Measurements from ENCODE around the gene FOXL3. TPM values are rescaled to one million over a fixed set of nuclear protein-coding genes. Genes with fewer than 3 reads are reported as not detected.
"Not testable (repeated sequence)": the region's sequence is repeated elsewhere in the genome, so short reads cannot be mapped to it uniquely, and the experiment has no call there.

Gene FOXL3
- total RNA-seq, 2 experiments from 2014 or later = not detected

DNA sequence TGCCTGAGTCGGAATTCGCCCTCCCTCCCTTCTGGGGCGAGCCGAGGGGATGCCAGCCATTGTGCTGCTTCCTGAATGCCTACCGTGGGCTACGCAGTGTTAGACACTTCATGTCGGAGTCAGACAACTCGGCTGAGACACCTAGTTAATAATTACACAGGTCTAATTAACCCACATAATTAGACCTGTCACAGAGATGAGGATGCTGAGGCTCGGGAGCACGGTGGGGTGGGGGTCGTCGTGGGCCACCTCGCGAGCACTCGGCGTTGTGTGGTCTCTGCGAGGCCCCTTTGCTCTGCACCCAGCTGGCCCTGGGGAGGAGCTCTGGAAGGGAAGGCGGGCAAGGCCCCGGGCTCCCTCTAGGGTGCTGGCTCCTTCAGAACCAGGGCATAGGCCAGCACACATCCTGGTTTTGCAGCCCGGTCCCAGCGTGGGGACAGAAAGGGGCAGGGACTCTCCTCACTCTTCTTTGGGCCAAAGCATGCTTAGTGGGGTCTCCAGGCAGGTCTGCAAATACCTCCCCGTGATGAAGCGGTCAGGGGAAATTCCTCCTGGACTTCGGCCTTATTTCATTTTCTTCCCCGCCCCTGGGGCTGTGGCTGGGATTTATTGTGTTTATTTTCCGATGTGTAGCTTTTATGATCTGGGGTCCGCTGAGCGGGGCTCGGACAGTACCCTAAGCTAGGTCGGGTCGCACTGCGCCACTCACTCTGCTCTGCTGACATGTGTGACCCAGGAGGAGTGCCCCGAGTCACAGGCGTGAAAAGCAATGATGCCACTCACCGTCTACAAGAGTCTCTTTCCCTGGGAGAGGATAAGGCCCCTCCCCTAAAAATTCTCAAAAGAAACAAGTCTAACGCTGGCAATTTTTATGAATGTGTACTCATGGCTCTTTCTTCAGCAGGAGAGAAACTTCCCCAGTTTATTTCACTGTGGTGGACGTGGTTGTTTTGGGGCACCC is 4.9 kb upstream of the FOXL3 start:
- CTCF ChIA-PET = no interaction called here
- POLR2A ChIA-PET = no interaction called here

GRCh38 chr7:285731-286130 is 4.2 kb upstream of the FOXL3 start:
- CTCF ChIA-PET = interaction anchor here (0.6 kb wide), 1 partner anchor 554 kb away, joined by 4 read pairs; no protein-coding TSS in a partner anchor

GRCh38 chr7:286266-286665 is 3.7 kb upstream of the FOXL3 start:
- ChIA-PET POLR2A (no interaction called here), CTCF (interaction anchor here (0.6 kb wide), 1 partner anchor 554 kb away, joined by 4 read pairs; no protein-coding TSS in a partner anchor)

More at GRCh38 chr7:285731-286130, 4.2 kb upstream of the FOXL3 start:
- POLR2A ChIA-PET = no interaction called here

DNA sequence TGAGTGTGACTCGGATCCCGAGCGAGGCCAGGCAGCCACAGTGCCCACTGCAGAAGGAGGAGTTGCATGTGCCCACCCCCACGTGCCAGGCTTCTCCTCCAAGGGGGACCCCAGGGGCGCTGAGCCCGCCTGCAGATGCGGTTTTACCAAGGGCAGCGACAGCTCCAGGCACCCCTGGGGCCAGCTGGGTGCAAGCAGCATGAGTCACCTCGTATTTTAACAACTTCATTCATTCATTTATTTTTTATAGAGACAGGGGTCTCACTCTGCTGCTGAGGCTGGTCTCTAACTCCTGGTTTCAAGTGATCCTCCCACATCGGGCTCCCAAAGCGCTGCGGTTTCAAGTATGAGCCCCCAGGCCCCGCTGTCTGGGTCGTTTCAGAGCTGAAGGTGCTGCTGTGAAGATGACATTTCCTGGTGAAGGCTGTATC is 1.3 kb upstream of the FOXL3 start:
- POLR2A ChIA-PET = no interaction called here
- CTCF ChIA-PET = no interaction called here

DNA sequence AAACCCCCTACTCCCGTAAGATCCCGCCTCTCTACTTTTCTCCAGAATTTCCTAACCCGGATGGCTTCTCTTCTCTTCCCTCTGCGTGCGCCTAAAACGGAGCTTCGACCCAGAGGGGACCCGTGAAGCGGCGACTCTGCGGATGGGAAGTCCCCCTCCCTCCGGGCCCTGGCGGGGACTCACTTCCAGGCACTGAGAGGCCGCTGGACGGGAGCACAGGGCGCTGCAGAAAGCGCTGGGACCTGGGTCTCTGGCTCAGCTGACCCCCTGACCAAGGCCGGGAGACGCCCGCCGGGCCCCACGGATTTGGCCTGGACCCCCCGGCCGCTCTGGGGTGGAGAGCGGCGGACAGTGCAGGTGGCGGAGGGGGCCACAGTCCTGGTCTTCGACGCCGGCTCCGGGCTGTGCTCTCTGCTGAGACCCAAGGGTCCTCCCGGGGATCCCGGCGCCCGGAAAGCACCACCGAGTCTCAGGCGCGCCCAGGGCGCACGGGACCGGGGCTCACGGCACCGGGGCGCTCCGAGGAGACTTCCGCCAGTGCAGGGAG is 688 bp upstream of the FOXL3 start:
- POLR2A ChIA-PET = no interaction called here
- CTCF ChIA-PET = no interaction called here

- POLR2A ChIA-PET = no interaction called here
- CTCF ChIA-PET = no interaction called here
These were observed 793 bp downstream of the FOXL3 start for GRCh38 chr7:290554-291372.

- CTCF ChIA-PET = no interaction called here
These were observed 1.6 kb downstream of the FOXL3 start for GRCh38 chr7:291373-292092.

GRCh38 chr7:292226-292625 is 2.3 kb downstream of the FOXL3 start:
- POLR2A ChIA-PET = no interaction called here
- CTCF ChIA-PET = no interaction called here

More at GRCh38 chr7:291373-292092, 1.6 kb downstream of the FOXL3 start:
- POLR2A ChIA-PET = no interaction called here

DNA sequence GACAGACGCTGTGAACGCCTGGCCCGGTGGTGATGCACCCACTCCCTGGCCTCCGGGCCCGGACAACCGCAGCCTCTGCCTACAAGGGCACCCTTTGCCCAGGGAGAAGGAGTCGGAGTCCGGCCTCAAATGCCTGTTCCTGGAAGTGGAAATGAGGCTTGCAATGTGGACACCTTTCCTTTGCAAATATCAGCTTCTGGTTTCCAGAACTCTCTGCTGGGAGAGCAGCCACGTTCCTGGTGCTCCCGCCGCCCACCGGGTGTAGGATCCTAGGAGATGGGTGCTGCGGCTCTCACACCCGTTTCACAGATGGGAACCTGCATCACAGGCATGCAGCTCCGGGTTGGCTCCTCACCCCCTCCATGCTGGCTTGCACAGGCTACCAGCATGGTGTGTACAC is 2.9 kb downstream of the FOXL3 start:
- CTCF ChIA-PET = no interaction called here

GRCh38 chr7:293681-294439 is 3.9 kb downstream of the FOXL3 start:
- POLR2A ChIA-PET = no interaction called here

More for the DNA sequence above, 2.9 kb downstream of the FOXL3 start:
- POLR2A ChIA-PET = no interaction called here

GRCh38 chr7:294440-295154 is 4.6 kb downstream of the FOXL3 start:
- CTCF ChIA-PET = no interaction called here
- POLR2A ChIA-PET = no interaction called here

More at GRCh38 chr7:293681-294439, 3.9 kb downstream of the FOXL3 start:
- CTCF ChIA-PET = no interaction called here

DNA sequence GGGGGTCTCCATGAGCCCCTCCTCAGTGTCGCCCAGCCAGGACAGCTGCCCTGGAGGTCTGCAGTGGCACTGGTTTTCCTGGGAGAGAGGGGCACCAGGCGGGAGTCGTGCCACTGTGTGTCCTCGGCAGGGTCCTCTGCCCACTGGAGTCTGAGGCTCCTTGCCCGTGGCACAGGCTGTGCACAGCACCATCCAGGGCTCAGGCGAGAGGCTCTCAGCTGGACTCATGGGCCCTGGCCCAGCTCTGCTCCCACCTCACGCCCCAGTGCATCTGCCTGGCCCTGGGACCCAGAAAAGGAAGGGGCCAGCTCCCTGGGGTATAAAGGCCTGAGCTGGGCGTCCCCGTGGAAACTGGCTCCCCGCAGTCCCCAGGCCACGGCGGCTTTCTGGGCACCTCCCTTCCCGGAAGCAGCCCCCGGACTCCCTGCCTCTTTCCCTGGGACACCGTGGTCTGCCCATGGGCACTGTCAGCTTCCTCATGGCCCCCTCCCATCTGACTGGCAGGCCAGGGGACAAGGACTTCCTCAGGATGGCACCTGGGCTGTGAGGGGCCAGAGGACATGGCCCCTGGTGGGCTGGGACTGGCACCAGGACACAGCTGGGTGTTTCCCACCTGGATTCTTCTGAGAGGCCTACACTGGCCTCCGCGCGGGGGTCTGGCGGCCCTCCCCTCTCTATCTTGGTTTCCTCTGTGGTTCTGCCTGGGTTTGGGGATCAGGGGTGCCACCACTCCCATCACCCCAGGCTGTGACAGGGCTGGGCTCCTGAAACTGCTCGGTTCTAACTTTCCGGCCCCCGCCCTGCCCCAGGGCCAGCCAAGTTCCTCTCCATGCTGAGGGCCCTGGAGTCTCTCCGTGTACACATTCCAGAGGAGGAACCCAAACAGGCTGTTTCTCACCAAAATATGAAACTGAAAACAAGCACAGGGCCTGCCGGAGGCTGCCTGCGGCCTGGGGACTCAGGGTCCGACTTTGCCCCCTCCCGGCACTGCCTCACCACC is 5.5 kb downstream of the FOXL3 start:
- ChIA-PET POLR2A (no interaction called here), CTCF (no interaction called here)

- CTCF ChIA-PET = no interaction called here
- POLR2A ChIA-PET = no interaction called here
These were observed 6.5 kb downstream of the FOXL3 start for GRCh38 chr7:296373-296945.

GRCh38 chr7:297141-297540 is 7.2 kb downstream of the FOXL3 start:
- CTCF ChIA-PET, POLR2A ChIA-PET: not testable (repeated sequence)

DNA sequence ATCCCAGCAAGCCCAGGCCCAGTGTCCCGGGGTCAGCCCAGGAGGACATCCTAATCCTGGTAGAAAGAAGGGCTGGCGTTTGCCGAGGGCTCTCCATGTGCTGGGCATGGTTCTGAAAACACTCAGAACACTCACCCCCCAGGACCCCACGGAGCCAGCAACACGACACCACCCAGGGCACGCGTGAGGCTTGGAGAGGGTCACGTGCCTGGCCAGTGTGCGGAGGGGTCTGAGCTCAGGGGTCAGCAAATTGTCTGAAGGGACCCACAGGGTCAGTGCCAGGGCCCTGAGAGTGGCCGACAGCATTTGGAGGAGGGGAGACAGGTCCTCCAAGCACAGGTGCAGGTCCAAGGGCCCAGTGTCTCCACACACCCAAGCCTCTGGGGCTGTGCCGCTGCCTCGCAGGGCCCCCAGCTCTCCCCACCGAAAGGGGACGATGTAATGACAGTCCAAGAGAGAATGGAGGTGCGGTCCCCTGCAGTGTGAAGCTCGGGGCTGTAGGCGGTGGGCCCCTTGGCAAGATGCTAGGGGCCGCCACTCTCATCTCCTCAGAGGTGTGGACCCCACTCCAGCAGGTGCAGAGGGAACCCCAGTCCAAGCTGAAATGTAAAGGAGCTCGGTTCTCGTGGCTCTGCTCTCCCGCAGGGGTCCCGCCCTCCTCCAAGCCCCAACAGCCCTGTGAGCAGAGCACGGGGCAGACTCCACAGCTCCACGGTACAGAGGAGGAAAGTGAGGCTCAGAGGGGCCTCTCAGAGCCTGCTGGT is 7.8 kb downstream of the FOXL3 start:
- CTCF ChIA-PET = no interaction called here
- POLR2A ChIA-PET = no interaction called here

DNA sequence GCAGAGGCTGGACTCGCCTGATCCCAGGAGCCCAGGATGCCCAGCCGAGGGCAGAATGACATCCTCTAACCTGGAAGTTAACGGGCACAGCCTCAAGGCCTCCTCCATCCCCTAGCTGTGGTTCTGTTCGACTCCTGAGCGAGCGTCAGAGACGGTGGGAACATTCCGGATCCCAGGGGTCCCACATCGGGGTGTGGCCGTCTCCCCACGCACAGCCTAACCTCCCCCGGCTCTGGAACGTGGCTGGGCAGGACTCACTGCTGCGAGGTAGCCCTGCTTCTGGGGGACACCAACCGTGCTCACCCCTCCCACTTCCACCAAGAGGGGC is 8.4 kb downstream of the FOXL3 start:
- ChIA-PET CTCF (no interaction called here), POLR2A (no interaction called here)
